PC-3 (cell line): ENCODE measurements around the gene GALNT2. TPM values are rescaled to one million over a fixed set of nuclear protein-coding genes. Genes with fewer than 3 reads are reported as not detected.

ENCODE experiments used
- ATAC-seq: fragments of 200-7000 bp; cut with Tn5 transposase; 2 replicates; pipeline ENCODE4 v1.9.1; 2020; ENCODE audit warnings: mild to moderate bottlenecking, moderate library complexity
- BruUV-seq: library from RNA; stranded (reverse); fragments of 400-500 nt; replicated peaks from 2 replicates; lab custom pipeline; 2021; lab: Mats Ljungman, UMichigan
- CTCF ChIA-PET: fragments of 300-600 bp; sonication (Branson Sonifier 250); formaldehyde crosslinking; loops from one replicate; lab custom pipeline; 2022; ENCODE audit warnings: antibody characterized with exemption; lab: Charles Lee
- POLR2A ChIA-PET: fragments of 300-600 bp; sonication (Branson Sonifier 250); formaldehyde crosslinking; loops from one replicate; lab custom pipeline; 2022; ENCODE audit warnings: antibody characterized with exemption; ENCODE audit not compliant: unreplicated experiment; lab: Charles Lee
- DNase-seq: peaks from one replicate; pipeline ENCODE4 v3.0.0-alpha.2; 2015
- H2AFZ ChIP-seq: fragments of 300-600 bp; sonication (generic); 2 replicates; pipeline ENCODE4 v1.6.0; 2016; ENCODE audit warnings: antibody characterized with exemption, low read length
- H3F3A ChIP-seq: fragments of 300-600 bp; sonication (generic); one replicate; pipeline ENCODE4 v1.6.0; 2017; ENCODE audit warnings: antibody characterized with exemption, low read length, control low read depth, mild to moderate bottlenecking; ENCODE audit not compliant: unreplicated experiment
- H3K27ac ChIP-seq: fragments of 300-600 bp; sonication (generic); 2 replicates; pipeline ENCODE4 v1.5.1; 2016; ENCODE audit warnings: mild to moderate bottlenecking, low read length
- H3K27me3 ChIP-seq: fragments of 300-600 bp; sonication (generic); 2 replicates; pipeline ENCODE4 v1.6.1; 2016; ENCODE audit warnings: low read length, mixed read lengths
- H3K36me3 ChIP-seq: fragments of 300-600 bp; sonication (generic); 2 replicates; pipeline ENCODE4 v1.6.1; 2016; ENCODE audit warnings: low read depth, mixed run types, low read length, mixed read lengths
- H3K4me1 ChIP-seq: fragments of 300-600 bp; sonication (generic); 2 replicates; pipeline ENCODE4 v1.5.1; 2016; ENCODE audit warnings: low read length; ENCODE audit not compliant: insufficient read depth
- H3K4me2 ChIP-seq: fragments of 300-600 bp; sonication (generic); 2 replicates; pipeline ENCODE4 v1.6.0; 2016; ENCODE audit warnings: low read length
- H3K4me3 ChIP-seq: fragments of 300-600 bp; sonication (generic); 2 replicates; pipeline ENCODE4 v1.5.1; 2016; ENCODE audit warnings: mild to moderate bottlenecking, low read length, mixed read lengths
- H3K79me2 ChIP-seq: fragments of 300-600 bp; sonication (generic); 2 replicates; pipeline ENCODE4 v1.6.1; 2017; ENCODE audit warnings: low read length, mixed read lengths
- H3K9ac ChIP-seq: fragments of 300-600 bp; sonication (generic); 2 replicates; pipeline ENCODE4 v1.6.0; 2016; ENCODE audit warnings: mild to moderate bottlenecking, low read length
- H3K9me2 ChIP-seq: fragments of 300-600 bp; sonication (generic); replicated peaks from 2 replicates; pipeline ENCODE4 v1.6.1; 2016; ENCODE audit warnings: mixed run types, low read length, mixed read lengths
- H3K9me3 ChIP-seq: fragments of 300-600 bp; sonication (generic); 2 replicates; pipeline ENCODE4 v1.6.1; 2016; ENCODE audit warnings: low read length, mixed read lengths
- H4K20me1 ChIP-seq: fragments of 300-600 bp; sonication (generic); 2 replicates; pipeline ENCODE4 v1.6.1; 2016; ENCODE audit warnings: low read length, mixed read lengths
- EZH2 ChIP-seq: fragments of 300-600 bp; sonication (generic); IDR thresholded peaks from one replicate; pipeline ENCODE4 v1.6.1; 2017; ENCODE audit warnings: antibody characterized with exemption, mild to moderate bottlenecking, low read length; ENCODE audit not compliant: unreplicated experiment
- EZH2phosphoT487 ChIP-seq: fragments of 300-600 bp; sonication (generic); IDR thresholded peaks from 2 replicates; pipeline ENCODE4 v1.6.1; 2018; ENCODE audit warnings: mild to moderate bottlenecking, antibody characterized with exemption, low read length, borderline replicate concordance
- intact Hi-C: fragments of 100-400 bp; cut with micrococcal nuclease; formaldehyde crosslinking; loops from 2 replicates; pipeline ENCODE4 v1.9.0; 2023
- total RNA-seq: library from RNA; depleted of rRNA; stranded (reverse); fragments of >200 nt; gene quantifications from 2 replicates; pipeline ENCODE4 v1.2.3, GENCODE V29; 2014
- TF ChIP-seq, protein P1 (sequence below): fragments of 300-600 bp; sonication (generic); conservative IDR thresholded peaks from 2 replicates; pipeline ENCODE4 v1.5.1; 2017; ENCODE audit warnings: antibody characterized with exemption, low read depth, mild to moderate bottlenecking, low read length

The GALNT2 gene
- total RNA-seq, 1 experiment from 2014 or later = 182 TPM

DNA sequence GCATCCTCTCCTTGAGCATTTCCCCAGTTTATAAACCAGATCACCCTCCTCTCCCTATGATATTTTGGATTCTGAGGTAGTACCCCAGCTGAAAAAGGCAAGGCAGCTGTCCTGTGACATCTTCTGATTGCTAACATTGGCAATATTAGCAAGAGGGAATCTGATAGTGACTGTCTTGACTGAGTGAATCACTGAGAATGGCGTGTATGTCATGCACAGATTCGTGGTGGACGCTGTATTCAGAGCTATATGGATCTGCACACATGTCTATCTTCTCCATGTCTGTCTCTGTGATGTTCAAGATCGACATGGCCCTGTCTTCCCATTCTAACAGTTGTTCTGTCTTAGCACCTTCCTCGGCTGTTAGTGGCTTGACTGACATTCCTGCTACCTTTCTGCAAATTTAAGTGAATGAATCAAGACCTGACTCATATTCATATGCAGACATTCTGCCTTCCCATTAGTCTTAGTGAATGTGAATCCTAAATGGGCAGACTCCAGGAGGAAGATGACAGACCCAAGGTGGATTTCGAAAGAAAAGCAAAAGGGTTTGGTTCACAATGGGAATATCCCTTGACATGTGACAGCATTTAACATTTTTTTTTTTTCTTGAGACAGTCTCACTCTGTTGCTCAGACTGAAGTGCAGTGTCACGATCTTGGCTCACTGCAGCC lies 261.4 kb downstream of the GALNT2 start:
- Histone ChIP-seq H3K36me3 (no peaks in the 10 kb centered on the region), H3K27me3 (peaks cover 8% of the 10 kb centered on the region), H3K4me2 (peak overlapping the region; percentile 44), H3K9me2 (no peaks in the 10 kb centered on the region), H3F3A (no peaks in the 10 kb centered on the region), H3K27ac (peak overlapping the region; percentile 39), H2AFZ (peak overlapping the region; percentile 19; the same call in 1 of the 2 replicates), H4K20me1 (no peaks in the 10 kb centered on the region), H3K9ac (peak overlapping the region; percentile 7; the same call in 1 of the 2 replicates), H3K4me1 (peaks cover 20% of the 10 kb centered on the region), H3K9me3 (no peaks in the 10 kb centered on the region), H3K4me3 (no peak overlapping the region), H3K79me2 (no peaks in the 10 kb centered on the region)
- POLR2A ChIA-PET = interaction anchor here (0.6 kb wide), 1 partner anchor 224 kb away, joined by 6 read pairs; no protein-coding TSS in a partner anchor
- CTCF ChIA-PET = interaction anchor here (0.6 kb wide), 1 partner anchor 453 kb away, joined by 4 read pairs; no protein-coding TSS in a partner anchor
- DNase-seq (peak; percentile 78), ATAC-seq (peak; percentile 51)
- BruUV-seq = no TSS peak
- intact Hi-C loops = no loop called here
- TF ChIP-seq, protein P1, sequence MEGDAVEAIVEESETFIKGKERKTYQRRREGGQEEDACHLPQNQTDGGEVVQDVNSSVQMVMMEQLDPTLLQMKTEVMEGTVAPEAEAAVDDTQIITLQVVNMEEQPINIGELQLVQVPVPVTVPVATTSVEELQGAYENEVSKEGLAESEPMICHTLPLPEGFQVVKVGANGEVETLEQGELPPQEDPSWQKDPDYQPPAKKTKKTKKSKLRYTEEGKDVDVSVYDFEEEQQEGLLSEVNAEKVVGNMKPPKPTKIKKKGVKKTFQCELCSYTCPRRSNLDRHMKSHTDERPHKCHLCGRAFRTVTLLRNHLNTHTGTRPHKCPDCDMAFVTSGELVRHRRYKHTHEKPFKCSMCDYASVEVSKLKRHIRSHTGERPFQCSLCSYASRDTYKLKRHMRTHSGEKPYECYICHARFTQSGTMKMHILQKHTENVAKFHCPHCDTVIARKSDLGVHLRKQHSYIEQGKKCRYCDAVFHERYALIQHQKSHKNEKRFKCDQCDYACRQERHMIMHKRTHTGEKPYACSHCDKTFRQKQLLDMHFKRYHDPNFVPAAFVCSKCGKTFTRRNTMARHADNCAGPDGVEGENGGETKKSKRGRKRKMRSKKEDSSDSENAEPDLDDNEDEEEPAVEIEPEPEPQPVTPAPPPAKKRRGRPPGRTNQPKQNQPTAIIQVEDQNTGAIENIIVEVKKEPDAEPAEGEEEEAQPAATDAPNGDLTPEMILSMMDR = no peak
- no peak for TF ChIP-seq EZH2phosphoT487
- TF ChIP-seq EZH2 = no peak

DNA sequence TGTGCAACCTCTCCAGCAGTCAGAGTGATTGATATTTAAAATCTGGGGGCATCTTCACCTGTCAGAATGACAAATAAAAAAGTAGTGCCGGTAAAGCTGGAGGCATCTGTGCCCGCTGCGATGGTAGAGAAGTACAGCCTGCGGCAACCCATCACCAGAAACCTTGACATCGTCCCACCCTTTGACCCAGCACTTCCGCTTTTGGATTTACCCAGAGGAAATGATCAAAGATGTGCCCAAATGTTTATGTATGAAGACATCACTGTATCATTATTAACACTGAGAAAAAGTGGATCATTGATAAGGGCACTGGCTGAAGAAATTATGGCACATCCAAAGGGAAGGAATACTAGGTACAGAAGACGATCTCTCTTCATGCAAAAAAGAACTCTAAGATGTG lies 263.1 kb downstream of the GALNT2 start:
- Histone ChIP-seq H3F3A (no peaks in the 10 kb centered on the region), H3K4me1 (peaks cover 20% of the 10 kb centered on the region), H4K20me1 (no peaks in the 10 kb centered on the region), H3K27ac (no peak overlapping the region), H3K4me3 (no peak overlapping the region), H3K36me3 (no peaks in the 10 kb centered on the region), H3K79me2 (no peaks in the 10 kb centered on the region), H3K27me3 (peaks cover 4% of the 10 kb centered on the region; the same call in 1 of the 2 replicates), H3K9ac (no peak overlapping the region), H3K4me2 (no peak overlapping the region), H2AFZ (no peak overlapping the region), H3K9me2 (no peaks in the 10 kb centered on the region), H3K9me3 (no peaks in the 10 kb centered on the region)
- intact Hi-C loops = no loop called here
- DNase-seq (no peak), ATAC-seq (no peak)
- TF ChIP-seq EZH2 (no peak), EZH2phosphoT487 (no peak)
- TF ChIP-seq, protein P1 = no peak
- ChIA-PET CTCF (no interaction called here), POLR2A (no interaction called here)
- no TSS peak for BruUV-seq
